Spleen (tissue), 7 donors: ENCODE results near the gene PKM.

Source experiments
- CTCF ChIP-seq, 11 experiments: fragments of 200-600 bp in 7 of 11; fragments of 450-650 bp in 4 of 11; sonication (generic) in 4 of 11; IDR thresholded peaks in 8 of 11; conservative IDR thresholded peaks in 3 of 11; 1 replicate in 7 of 11; 2 replicates in 4 of 11; pipeline versions ENCODE4 v1.4.0 to v1.8.0; 2016 to 2021; ENCODE audit warnings: antibody characterized with exemption in 11 of 11, inconsistent platforms in 4 of 11, mild to moderate bottlenecking in 1 of 11
- POLR2AphosphoS5 ChIP-seq, 3 donors: sonication (generic); formaldehyde crosslinking; IDR thresholded peaks; one replicate each; pipeline ENCODE4 v1.5.1; 2017; ENCODE audit warnings: antibody characterized with exemption in 3 of 3
- donor health status: DM: no; HTN: no; CAD: no; lungs with moderate emphysema.
- donor health status: DM: no; HTN: no; CAD: no.
- donor health status: DM: no; HTN: no; CAD: no.

- TF ChIP-seq CTCF (IDR thresholded peaks at IDR 0.05 in 8 of 11, conservative IDR thresholded peaks at IDR 0.05 in 3 of 11) (no peak), POLR2AphosphoS5 (IDR thresholded peaks at IDR 0.05) (no peak)
Observed at GRCh38 chr15:72229076-72229946, 1.7 kb downstream of the PKM start.
